NAMALWA (cell line): ENCODE results near the gene FTCD.

Experiments used
- DNase-seq: peaks from one replicate; pipeline ENCODE4 v3.0.0-alpha.2; 2015; ENCODE audit warnings: low spot score

The FTCD gene

DNA sequence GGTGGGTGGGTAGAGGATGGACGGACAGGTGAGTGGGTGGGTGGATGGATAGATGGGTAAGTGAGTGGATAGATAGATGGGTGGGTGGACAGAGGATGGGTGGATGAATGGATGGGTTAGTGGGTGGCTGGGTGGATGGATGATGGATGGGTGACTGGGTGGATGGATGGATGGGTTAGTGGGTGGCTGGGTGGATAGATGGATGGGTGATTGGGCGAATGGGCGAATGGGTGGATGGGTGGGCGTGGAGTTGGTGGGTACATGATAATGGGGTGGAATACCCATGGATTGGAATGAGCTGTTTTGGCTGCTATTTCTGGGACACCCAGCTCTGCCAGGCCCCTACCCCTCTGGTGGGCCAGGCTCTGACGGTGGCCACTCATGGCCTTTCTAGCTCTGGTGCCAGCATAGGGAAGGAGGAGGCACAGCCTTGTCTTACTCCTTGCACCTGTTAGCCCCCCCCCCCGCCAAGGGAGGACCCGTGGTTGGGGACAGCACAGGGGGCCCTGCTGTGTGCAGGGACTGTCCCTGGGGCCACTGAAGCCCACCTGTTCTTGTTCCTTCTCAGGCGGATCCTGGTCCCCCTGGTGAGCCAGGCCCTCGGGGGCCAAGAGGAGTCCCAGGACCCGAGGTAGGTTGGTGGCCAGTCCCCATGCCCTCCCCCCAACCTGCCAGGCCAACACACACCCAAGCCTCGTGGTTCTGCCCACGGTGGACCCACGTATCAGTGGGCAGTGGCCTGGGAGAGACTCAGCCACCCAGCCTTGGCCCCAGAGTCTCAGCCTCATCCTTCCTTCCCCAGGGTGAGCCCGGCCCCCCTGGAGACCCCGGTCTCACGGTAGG, 31.1 kb downstream of the FTCD start:
- DNase-seq = no peak

GRCh38 chr21:46122758-46123683, 32.4 kb downstream of the FTCD start:
- DNase-seq = no peak

DNA sequence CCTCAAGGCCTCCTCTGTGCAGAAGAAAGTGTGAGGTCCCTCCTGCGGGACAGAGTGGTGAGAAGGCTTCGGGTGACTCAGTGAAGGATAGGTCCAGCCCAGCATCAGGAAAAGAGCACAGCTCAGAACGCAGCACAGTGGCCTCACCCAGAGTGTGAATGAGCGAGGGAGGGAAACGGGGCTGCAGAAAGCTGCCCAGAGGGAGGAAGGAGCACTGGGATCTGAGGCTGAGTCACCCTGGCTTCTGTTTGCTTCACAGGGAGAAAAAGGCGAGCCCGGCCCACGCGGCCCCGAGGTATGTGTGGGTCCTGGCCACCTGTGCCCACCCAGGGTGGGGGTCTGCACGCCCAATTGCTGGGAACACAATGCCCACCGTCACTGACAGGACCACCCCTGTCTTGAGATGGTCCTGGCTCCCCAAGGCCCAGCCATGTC, 33.1 kb downstream of the FTCD start:
- DNase-seq = no peak

DNA sequence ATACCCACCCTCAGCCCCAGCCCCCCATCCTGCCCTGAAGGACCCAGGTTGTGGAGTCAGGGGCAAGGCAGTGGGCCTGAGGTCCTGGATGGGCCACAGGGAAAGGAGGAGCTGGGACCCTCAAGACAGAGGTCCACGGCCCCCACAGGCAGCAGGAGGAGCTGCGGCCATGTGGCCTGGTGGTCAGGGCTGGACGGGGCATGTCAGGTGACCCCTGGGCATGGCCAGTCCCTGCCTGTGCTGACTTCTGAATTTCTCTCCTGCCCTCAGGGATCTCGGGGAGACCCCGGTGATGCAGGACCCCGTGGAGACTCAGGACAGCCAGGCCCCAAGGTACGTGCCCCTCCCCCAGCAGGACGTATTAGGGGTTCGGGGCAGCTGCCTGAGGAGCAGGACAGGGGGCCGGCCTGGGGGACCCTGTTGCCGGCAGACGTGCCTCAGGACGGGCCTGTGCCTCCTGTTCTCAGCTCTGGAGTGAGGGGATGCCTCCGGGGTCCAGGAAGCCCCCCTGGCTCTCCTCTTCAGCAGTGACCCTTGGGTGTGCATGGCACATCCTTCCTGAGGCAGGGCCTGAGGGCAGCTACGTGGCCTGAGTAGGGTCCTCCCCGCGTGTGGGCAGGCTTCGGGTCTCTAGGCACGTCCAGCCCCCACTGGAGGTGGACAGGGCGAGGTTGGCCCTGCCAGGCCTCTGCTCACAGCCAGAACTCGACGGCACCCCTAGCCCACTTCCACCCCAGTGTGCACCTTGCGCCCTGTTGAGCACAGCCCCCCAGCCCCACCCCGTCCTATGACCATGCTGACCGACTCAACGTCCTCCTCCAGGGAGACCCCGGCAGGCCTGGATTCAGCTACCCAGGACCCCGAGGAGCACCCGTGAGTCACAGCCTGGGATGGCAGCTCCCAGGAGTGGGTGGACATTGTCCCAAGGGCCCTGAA, 33.8 kb downstream of the FTCD start:
- no peak for DNase-seq

DNA sequence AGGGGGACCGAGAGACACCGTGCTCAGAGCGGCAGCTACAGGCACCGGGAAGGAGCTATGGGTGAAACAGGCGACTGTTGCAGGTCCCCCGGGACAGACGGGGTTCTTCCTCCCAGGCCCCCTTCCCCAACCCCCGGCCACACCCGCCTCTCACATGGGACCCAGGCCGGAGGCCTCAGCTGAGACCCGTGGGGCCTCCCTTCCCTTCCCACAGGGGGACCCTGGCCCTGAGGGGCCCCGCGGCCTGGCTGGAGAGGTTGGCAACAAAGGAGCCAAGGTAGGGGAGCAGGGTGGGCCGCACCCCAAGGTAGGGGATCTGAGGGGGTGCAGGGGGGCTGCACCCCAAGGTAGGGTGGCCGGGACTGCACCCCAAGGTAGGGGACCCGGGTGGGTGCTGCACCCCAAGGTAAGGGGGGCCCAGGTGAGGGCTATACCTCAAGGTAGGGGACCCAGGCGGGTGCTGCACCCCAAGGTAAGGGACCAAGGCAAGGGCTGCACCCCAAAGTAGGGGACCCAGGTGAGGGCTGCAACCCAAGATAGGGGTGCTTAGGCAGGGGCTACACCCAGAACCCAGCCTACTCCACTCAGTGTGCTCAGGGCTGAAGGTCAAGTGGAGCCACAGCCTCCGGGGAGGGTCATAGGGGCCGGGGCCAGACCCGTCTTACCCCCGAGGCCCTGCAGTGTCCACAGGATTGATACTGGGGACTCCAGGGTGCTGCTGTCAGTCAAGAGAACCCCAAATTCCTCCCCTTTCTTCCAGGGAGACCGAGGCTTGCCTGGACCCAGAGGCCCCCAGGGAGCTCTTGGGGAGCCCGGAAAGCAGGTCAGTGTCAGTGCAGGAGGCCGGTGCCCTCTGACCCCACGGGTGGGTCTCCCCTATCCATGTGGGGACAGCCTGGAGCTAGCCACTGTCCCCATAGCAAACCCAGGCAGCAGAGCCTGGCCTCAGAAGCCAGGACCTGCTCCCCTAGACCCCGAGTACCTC, 34.8 kb downstream of the FTCD start:
- DNase-seq = no peak

DNA sequence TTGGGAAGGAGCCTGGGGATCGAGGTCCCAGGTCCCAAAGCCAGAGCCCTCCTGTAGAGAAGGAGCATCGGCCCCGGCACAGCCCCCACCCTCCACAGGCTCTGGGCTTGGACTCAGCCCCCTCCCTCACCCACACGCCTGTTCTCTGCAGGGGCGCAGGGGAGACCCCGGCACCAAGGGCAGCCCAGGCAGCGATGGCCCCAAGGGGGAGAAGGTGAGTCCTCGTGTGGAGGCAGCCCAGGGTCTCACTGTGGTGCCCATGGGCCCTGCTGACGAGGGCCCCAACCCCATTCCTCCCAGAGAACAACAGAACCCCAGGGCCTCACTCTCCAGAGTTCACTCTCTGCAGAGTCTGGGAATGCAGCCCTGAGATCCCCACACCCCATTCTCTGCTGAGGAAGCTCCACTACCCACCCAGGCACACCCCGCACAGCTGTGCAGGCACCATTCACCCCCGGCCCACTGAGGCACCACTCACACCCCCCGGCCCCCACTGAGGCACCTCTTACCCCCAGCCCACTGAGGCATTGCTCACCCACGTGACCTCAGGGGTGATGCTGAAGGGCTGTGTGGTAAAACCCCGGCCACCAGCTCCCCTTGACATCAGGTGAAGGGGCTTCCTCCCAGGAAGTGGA, 35.6 kb downstream of the FTCD start:
- DNase-seq = no peak

DNA sequence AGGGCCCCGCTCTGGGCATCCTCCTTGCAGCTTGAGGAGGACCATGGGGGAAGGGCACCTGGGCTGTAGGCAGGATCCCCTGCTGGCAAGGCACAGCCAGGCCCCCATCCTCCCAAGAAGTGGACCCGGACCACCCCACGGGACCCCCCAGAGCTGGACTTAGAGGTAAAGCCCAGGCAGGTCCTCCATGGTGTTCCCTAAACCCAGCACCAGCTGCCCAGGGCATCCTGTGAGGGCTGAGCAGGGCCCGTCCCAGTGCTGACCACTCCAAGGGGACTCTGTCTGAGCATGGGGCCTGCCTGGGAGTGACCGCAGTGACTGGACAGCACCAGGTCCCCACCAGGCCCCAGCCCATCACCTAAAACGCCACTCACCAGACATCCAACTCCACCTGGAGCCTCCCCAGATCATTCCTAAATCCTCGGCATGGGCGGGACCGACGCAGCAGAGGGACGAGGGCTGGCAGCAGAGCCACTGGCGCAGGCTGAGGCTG, 36.2 kb downstream of the FTCD start:
- no peak for DNase-seq

DNA sequence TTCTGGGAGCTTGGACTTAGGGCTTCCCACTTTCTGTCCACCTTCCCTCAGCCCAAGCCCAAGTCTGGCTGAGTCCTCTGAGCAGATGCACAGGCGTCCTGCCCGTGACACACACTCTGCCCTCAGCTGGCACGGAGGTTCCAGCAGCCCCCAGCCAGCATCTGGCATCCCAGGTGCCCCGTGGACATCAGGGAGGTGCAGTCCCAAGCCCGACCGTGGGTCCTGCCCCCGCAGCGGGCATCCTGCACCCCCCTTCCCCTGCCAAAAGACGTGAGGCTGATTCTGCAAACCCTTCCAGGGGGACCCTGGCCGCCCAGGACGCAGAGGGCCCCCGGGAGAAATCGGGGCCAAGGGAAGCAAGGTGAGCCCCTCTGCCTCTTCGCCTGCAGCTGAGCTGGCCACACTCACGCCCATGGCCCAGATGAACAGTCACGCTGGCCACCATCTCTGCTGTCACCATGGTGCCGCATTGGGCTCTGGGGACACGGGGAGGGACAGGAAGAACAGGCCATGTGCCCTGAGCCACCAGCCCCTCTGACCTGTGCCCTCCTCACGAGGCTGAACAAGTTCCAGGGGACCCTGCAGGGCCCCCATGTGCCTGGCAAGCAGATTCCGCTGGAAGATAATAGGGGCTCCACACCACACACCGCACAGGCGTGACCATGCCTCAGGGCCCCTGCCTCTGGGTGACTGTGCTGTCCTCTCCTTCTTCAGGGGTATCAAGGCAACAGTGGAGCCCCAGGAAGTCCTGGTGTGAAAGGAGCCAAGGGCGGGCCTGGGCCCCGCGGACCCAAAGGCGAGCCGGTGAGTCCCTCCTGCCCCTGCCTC, 36.8 kb downstream of the FTCD start:
- no peak for DNase-seq

DNA sequence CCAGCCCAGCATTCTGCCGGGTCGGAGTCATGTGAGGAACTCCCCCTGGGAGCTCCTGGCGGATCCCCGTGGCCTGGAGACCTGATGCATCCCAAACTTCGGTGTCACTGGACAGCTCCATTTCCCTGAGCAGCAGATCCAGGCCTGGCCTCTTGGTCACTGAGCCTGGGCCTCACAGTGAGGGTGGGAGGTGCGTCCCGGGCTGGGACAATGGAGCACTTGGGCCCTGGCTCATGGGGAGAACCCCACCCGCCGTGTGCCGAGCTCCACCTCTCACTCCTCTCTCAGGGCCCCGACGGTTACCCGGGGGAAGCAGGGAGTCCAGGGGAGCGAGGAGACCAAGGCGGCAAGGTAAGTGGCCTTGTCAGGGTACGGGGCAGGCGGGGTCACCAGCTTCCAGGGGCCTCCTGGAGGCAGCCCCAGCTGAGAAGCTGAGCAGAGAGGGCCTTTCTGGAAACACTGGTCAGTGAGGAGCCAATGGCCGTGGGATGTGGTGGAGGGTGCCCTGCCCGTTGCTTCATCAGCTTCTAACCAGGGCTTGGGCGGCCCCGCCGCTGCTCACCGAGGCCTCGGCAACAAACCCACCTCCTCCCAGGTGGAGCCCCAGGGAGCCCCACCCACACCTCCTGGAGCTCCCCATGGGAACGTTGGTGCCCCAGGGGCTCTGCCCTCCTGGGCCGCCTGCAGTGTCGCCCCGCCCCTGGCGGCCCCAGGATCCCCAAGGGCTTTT, 37.6 kb downstream of the FTCD start:
- no peak for DNase-seq

- no peak for DNase-seq
Observed at GRCh38 chr21:46116776-46117585, 38.4 kb downstream of the FTCD start.

GRCh38 chr21:46116189-46116775, 39.1 kb downstream of the FTCD start:
- no peak for DNase-seq

- no peak for DNase-seq
Observed at GRCh38 chr21:46115441-46116188, 39.8 kb downstream of the FTCD start.

GRCh38 chr21:46114963-46115362, 40.4 kb downstream of the FTCD start:
- DNase-seq = no peak

DNA sequence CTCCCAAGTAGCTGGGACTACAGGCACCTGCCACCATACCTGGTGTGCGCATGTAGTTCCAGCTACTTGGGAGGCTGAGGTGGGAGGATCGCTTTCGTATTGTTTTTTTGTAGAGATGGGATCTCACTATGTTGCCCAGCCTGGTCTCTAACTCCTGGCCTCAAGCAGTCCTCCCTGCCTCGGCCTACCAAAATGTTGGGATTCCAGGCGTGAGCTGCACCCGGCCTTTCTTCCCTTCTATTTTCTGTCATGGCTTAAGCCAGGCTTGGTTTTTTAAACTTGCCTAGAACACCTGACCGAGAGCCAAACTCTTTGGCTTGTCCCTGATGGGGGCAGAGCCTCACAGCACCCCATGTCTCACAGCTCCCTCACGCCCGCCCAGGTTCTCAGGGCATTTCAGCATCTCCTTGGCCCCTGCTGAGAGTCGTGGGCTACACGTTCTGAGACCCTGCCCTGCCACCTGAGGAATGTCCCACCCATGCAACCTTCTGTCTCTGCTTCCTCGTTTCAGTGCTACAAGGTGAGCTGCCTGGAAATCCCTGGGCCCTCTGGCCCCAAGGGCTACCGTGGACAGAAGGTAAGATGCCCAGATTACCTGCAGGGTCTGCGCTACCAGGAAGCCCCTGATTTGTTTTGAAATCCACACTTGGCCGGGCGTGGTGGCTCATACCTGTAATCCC, 41.7 kb downstream of the FTCD start:
- DNase-seq = no peak

- no peak for DNase-seq
Observed at GRCh38 chr21:46112725-46113215, 42.6 kb downstream of the FTCD start.
